Fibroblast of lung (primary cell): ENCODE measurements around the gene DNAH17. TPM values are rescaled to one million over a fixed set of nuclear protein-coding genes. Genes with fewer than 3 reads are reported as not detected.

ENCODE experiments used
- DNase-seq, 2 donors: peaks; one replicate each; pipeline versions ENCODE4 v3.0.0 to v3.0.0-alpha.2; 2010; ENCODE audit warnings: low read depth in 2 of 2
- H2AFZ ChIP-seq: 2 replicates; pipeline ENCODE4 v1.5.1; 2012; ENCODE audit warnings: low read length, control low read depth, inconsistent platforms
- H3K27ac ChIP-seq: 2 replicates; pipeline ENCODE4 v1.5.1; 2011; ENCODE audit warnings: low read length, control low read depth; ENCODE audit not compliant: insufficient read depth
- H3K27me3 ChIP-seq: 2 replicates; pipeline ENCODE4 v1.5.1; 2011; ENCODE audit warnings: mild to moderate bottlenecking, low read length; ENCODE audit not compliant: control insufficient read depth, insufficient read depth
- H3K36me3 ChIP-seq: 2 replicates; pipeline ENCODE4 v1.5.1; 2011; ENCODE audit warnings: low read length; ENCODE audit not compliant: control insufficient read depth, insufficient read depth
- H3K4me1 ChIP-seq: 2 replicates; pipeline ENCODE4 v1.5.1; 2011; ENCODE audit warnings: low read length; ENCODE audit not compliant: control insufficient read depth, insufficient read depth; ENCODE audit errors: extremely low read depth
- H3K4me2 ChIP-seq: 2 replicates; pipeline ENCODE4 v1.5.1; 2011; ENCODE audit warnings: low read length, control low read depth; ENCODE audit not compliant: insufficient read depth; ENCODE audit errors: extremely low read depth
- H3K4me3 ChIP-seq, 4 experiments: fragments of 200-600 bp in 1 of 4; sonication (generic) in 1 of 4; replicated peaks in 1 of 4; 2 replicates each; pipeline ENCODE4 v1.5.1; 2011 to 2016; ENCODE audit warnings: low read length in 4 of 4, low read depth in 3 of 4, mild to moderate bottlenecking in 3 of 4, control low read depth in 2 of 4, inconsistent platforms in 1 of 4, mixed read lengths in 1 of 4; ENCODE audit not compliant: insufficient read depth in 1 of 4; ENCODE audit errors: control extremely low read depth in 1 of 4
- H3K79me2 ChIP-seq: 2 replicates; pipeline ENCODE4 v1.5.1; 2012; ENCODE audit warnings: mild to moderate bottlenecking, low read length, inconsistent platforms; ENCODE audit not compliant: control insufficient read depth, insufficient read depth
- H3K9ac ChIP-seq: 2 replicates; pipeline ENCODE4 v1.5.1; 2011; ENCODE audit warnings: mild to moderate bottlenecking, low read length, control low read depth; ENCODE audit not compliant: insufficient read depth
- H3K9me3 ChIP-seq: 2 replicates; pipeline ENCODE4 v1.5.1; 2012; ENCODE audit warnings: low read depth, low read length; ENCODE audit not compliant: control insufficient read depth, insufficient read depth
- H4K20me1 ChIP-seq: 2 replicates; pipeline ENCODE4 v1.5.1; 2011; ENCODE audit warnings: low read length; ENCODE audit not compliant: control insufficient read depth, insufficient read depth; ENCODE audit errors: extremely low read depth
- EZH2 ChIP-seq: IDR thresholded peaks from 2 replicates; pipeline ENCODE4 v1.5.1; 2012; ENCODE audit warnings: low read length, control low read depth, mild to moderate bottlenecking; ENCODE audit errors: missing control alignments
- polyA plus RNA-seq, 2 donors: library from polyadenylated mRNA; depleted of rRNA in 1 of 2; stranded (reverse) in 1 of 2; unstranded in 1 of 2; fragments of >200 nt; gene quantifications; 2 replicates each; pipeline ENCODE4 v1.2.1, GENCODE V29; 2011 to 2012; ENCODE audit warnings: missing spikeins in 1 of 2
- total RNA-seq: library from RNA; depleted of rRNA; stranded (reverse); fragments of >200 nt; gene quantifications from 2 replicates; pipeline ENCODE4 v1.2.1, GENCODE V29; 2014
- TF ChIP-seq, protein P1 (sequence below), 2 donors: IDR thresholded peaks in 1 of 2; conservative IDR thresholded peaks in 1 of 2; 1 replicate in 1 of 2; 2 replicates in 1 of 2; pipeline ENCODE4 v1.5.1; 2011 to 2012; ENCODE audit warnings: low read length in 2 of 2, control low read depth in 1 of 2, inconsistent platforms in 1 of 2, low read depth in 1 of 2, mild to moderate bottlenecking in 1 of 2

Gene DNAH17
- total and polyA plus RNA-seq, 2 donors (not counting 1 experiment from before 2014, with no cell fraction given) = not detected

DNA sequence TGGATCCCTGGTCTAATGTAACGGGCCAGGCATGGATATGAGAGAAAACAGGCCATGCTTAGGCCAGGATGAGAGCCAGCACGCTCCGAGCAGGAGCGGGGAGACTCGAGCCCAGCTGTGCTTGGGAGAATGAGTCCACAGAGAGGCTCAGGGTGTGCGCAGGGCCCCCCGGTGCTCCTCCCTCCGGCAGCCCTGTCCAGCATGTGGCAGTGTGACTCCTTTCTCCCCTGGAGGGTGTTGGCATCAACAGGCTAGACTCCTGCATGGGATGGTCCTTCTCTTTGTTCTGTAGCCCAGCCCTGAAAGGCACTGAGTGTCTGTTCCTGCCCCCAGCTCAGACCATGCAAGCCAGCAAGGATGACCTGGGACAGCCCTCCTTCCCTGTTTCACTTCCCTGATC, 175.3 kb downstream of the DNAH17 start:
- H3K4me2 ChIP-seq = no peak overlapping the region
- no peak overlapping the region for H3K4me3 ChIP-seq
- TF ChIP-seq EZH2 = no peak
- TF ChIP-seq, protein P1, sequence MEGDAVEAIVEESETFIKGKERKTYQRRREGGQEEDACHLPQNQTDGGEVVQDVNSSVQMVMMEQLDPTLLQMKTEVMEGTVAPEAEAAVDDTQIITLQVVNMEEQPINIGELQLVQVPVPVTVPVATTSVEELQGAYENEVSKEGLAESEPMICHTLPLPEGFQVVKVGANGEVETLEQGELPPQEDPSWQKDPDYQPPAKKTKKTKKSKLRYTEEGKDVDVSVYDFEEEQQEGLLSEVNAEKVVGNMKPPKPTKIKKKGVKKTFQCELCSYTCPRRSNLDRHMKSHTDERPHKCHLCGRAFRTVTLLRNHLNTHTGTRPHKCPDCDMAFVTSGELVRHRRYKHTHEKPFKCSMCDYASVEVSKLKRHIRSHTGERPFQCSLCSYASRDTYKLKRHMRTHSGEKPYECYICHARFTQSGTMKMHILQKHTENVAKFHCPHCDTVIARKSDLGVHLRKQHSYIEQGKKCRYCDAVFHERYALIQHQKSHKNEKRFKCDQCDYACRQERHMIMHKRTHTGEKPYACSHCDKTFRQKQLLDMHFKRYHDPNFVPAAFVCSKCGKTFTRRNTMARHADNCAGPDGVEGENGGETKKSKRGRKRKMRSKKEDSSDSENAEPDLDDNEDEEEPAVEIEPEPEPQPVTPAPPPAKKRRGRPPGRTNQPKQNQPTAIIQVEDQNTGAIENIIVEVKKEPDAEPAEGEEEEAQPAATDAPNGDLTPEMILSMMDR (conservative IDR thresholded peaks at IDR 0.05 in 1 of 2, IDR thresholded peaks at IDR 0.05 in 1 of 2; ENCODE audit: low read depth in 1 of 2, low read length in 2 of 2) = no peak
- no peaks in the 10 kb centered on the region for H4K20me1 ChIP-seq
- H3K4me1 ChIP-seq = peaks cover 8% of the 10 kb centered on the region
- peaks cover 34% of the 10 kb centered on the region for H3K36me3 ChIP-seq
- H3K27ac ChIP-seq = no peak overlapping the region
- no peak overlapping the region for H2AFZ ChIP-seq
- no peak overlapping the region for H3K9ac ChIP-seq
- no peaks in the 10 kb centered on the region for H3K9me3 ChIP-seq
- H3K79me2 ChIP-seq = peaks cover 24% of the 10 kb centered on the region
- no peak for DNase-seq
- no peaks in the 10 kb centered on the region for H3K27me3 ChIP-seq

DNA sequence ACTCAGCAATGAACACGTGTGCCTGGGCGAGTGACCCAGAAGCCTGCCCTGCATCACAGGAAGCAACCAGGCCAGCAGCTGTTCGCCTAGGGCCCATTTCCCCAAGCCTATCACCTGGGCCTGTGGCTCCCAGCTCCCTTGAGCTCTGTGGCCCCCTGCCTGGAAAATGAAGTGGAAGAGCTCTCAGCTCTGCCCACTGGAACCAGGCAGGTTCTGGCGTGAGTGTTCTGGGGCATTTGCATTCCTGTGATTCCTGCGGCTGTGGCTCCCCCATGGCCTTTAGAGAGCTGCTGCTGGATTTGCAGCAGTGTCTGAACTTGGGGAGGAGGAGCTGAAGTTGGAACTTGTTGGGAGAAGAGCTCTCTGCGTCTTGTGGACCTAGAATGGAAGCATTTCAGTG, 175.9 kb downstream of the DNAH17 start:
- TF ChIP-seq EZH2 = no peak
- TF ChIP-seq, protein P1 (conservative IDR thresholded peaks at IDR 0.05 in 1 of 2, IDR thresholded peaks at IDR 0.05 in 1 of 2; ENCODE audit: low read depth in 1 of 2, low read length in 2 of 2) = no peak
- Histone ChIP-seq H3K9me3 (no peaks in the 10 kb centered on the region), H2AFZ (no peak overlapping the region), H3K27ac (no peak overlapping the region), H3K4me3 (no peak overlapping the region), H3K27me3 (no peaks in the 10 kb centered on the region), H3K4me2 (no peak overlapping the region), H4K20me1 (no peaks in the 10 kb centered on the region), H3K79me2 (peaks cover 24% of the 10 kb centered on the region), H3K36me3 (peaks cover 38% of the 10 kb centered on the region), H3K9ac (no peak overlapping the region), H3K4me1 (peaks cover 10% of the 10 kb centered on the region)
- peak in 1 of 2 donors; percentile 72 for DNase-seq

DNA sequence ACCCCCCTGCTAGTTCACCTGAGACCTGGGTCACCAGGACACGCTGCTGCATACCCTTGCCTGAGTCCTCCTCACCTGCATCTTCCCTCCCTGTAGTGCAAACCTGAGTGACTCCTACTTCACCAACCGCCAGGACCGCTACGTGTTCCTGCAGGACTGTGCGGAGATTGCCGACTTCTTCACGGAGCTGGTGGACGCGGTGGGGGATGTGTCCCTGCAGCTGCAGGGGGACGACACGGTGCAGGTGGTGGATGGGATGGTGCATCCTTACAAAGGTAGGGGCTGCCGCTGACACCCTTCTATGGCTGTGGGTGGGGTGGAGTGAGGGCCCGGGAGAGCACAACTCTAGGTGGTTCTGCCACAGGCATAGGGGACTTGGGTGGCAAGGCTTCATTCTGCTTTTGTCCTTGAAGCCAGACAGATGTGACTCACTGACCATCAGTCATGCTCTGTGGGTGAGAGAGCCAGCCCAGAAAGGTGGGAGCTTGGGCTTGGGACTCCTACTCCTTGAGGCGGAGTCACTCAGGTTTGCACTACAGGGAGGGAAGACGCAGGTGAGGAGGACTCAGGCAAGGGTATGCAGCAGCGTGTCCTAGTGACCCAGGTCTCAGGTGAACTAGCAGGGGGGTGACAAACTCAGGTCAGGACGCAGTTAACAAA, 176.5 kb downstream of the DNAH17 start:
- Histone ChIP-seq H3K4me2 (no peak overlapping the region), H3K9ac (no peak overlapping the region), H2AFZ (no peak overlapping the region), H3K9me3 (no peaks in the 10 kb centered on the region), H3K4me1 (peaks cover 12% of the 10 kb centered on the region), H3K27ac (no peak overlapping the region), H3K4me3 (no peak overlapping the region), H4K20me1 (no peaks in the 10 kb centered on the region), H3K79me2 (peaks cover 28% of the 10 kb centered on the region), H3K36me3 (peaks cover 37% of the 10 kb centered on the region), H3K27me3 (no peaks in the 10 kb centered on the region)
- no peak for TF ChIP-seq EZH2
- TF ChIP-seq, protein P1 (conservative IDR thresholded peaks at IDR 0.05 in 1 of 2, IDR thresholded peaks at IDR 0.05 in 1 of 2; ENCODE audit: low read depth in 1 of 2, low read length in 2 of 2) = no peak
- DNase-seq = no peak
